Adipose tissue (tissue), 3 donors: ENCODE results near the gene TMEM163. TPM values are rescaled to one million over a fixed set of nuclear protein-coding genes. Genes with fewer than 3 reads are reported as not detected.
"Not testable (repeated sequence)": the region's sequence is repeated elsewhere in the genome, so short reads cannot be mapped to it uniquely, and the experiment has no call there.

Experiments used
- H3K27ac ChIP-seq: one replicate; pipeline ENCODE4 v1.5.1; 2013; ENCODE audit warnings: low read depth, low read length
- WGBS, 3 donors: extraction: QIAGEN DNeasy Blood & Tissue Kit; methylation state at CpG; one replicate each; pipeline ENCODE4 v1.1.7; 2013; 5-methylcytosine and 5-hydroxymethylcytosine counted together
- polyA plus RNA-seq, 3 donors: library from polyadenylated mRNA; stranded (reverse); fragments of 200-250 nt; gene quantifications; one replicate each; pipeline ENCODE4 v1.2.3, GENCODE V29; 2013
- donor health status: healthy with polysubstance abuse.
- donor health status: Bipolar disorder and iron deficiency.
- donor health status: healthy.

Gene TMEM163
- polyA plus RNA-seq, 3 donors = 1.5 to 36.4 (median 2.4) TPM

DNA sequence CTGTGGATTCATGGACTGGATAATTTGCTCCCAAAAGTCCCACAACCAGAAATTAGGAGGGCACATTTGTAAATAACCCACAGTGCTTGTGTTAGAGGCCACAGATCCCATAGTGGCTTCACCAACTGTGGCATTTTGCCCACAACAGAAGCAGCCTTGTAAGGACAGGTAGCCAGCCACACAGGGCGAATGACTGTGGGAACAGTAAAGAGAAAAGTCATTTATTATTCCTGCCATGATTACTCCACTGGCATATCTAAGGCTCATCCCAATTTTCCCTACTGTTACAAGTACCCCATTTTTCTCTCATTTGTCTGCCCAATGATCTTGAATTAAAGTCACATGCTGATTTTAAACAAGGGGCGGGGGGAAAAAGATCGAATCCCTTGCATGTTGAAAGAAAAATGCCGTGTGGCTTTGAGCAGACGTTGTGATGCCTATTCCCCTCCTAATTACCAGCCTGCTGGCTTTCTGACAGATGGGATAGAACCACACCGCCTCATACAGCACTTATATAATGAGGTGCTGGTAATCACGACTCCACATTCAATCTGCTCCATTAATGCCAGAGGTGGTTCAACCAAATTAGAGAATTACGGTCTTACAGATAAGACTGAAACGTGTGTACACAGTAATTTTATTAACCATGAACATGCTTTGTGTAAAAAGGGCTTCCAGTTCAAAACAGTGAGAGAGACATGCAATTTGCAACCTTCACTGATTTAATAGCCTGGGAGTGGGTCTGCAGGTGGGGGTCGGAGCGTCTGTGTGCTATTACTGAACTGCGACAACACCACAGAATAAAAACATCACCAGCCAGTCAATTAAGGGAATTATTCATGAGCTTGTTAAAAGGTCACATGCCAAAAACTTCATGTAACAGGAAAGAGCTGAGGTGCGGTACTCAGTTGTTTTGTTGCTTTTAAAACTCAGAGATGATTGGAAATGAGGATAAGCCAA, 196.0 kb downstream of the TMEM163 start:
- 69 to 76% (median 70%) methylated on average over 13 of the region's 13 CpGs for WGBS, 3 donors
- no peak overlapping the region for H3K27ac ChIP-seq

- H3K27ac ChIP-seq = no peak overlapping the region
- WGBS, 3 donors = 79 to 83% (median 81%) methylated on average over 2 of the region's 2 CpGs
These were observed 200.7 kb downstream of the TMEM163 start for GRCh38 chr2:134518101-134518500.

DNA sequence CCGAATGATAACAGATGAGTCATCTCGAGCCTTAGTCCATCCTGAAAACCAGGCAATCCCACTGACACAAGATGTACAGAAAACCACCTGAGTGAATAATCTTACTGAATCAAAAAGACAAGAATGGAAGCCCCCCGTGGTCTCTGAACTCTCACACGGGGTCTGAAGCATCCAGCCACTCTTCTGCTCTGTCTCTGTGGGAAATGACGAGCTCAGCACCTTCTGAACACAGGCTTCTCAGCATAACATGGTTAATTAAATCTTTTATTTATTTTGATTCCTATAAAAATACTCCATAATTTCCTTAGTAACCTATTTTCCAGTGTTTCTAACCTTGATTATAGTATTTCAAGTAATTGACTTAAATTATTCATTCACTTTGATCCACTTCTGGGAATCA, 203.7 kb downstream of the TMEM163 start:
- WGBS, 3 donors = 68 to 86% (median 77%) methylated on average over 5 of the region's 5 CpGs
- no peak overlapping the region for H3K27ac ChIP-seq

DNA sequence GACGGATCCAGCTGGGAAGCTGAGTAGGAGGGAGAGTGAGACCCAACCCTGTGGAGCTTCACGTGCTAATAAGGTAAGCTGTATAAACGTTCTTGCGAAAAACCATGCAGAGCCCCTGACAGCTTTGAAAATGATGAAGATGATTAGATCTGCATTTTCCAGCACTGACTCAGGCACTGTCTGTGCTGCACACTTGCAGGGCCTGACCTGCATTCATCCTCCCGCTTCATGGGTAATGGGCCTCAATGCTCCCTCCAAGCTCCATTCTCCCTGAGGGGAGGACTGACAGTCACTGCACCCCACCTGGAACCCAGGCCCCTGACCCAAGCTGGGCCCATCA, 205.4 kb downstream of the TMEM163 start:
- H3K27ac ChIP-seq = no peak overlapping the region
- 65 to 84% (median 67%) methylated on average over 5 of the region's 5 CpGs for WGBS, 3 donors

- WGBS, 3 donors = 85 to 94% (median 87%) methylated on average over 4 of the region's 4 CpGs
- no peak overlapping the region for H3K27ac ChIP-seq
These were observed 205.9 kb downstream of the TMEM163 start for GRCh38 chr2:134512734-134513464.

DNA sequence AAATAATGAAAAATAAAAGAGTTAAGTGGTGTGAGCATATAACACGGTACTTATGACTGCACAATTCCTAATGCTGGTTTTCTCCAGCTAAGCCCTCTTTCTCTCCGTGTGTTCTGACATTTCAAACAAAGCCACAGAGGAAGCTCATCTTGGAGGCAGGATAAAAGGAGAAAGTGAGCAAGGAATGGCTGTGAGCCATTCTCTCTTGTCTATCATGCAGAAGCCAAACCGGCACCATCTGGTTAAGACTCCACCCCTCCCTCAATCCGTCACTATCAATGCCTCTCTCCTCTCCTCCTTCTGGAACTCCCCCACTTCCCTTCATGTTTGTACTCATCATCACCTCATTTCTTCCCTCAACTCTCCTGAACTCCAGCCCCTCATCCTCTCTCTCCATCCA, 210.4 kb downstream of the TMEM163 start:
- WGBS, 3 donors = 62 to 70% (median 69%) methylated on average over 4 of the region's 4 CpGs
- H3K27ac ChIP-seq = no peak overlapping the region

GRCh38 chr2:134507697-134508096, 211.1 kb downstream of the TMEM163 start:
- no peak overlapping the region for H3K27ac ChIP-seq
- WGBS, 3 donors = 78 to 89% (median 88%) methylated on average over 1 of the region's 1 CpG

GRCh38 chr2:134507159-134507558, 211.6 kb downstream of the TMEM163 start:
- WGBS, 3 donors = 96 to 97% (median 96%) methylated on average over 8 of the region's 8 CpGs
- not testable (repeated sequence) for H3K27ac ChIP-seq

DNA sequence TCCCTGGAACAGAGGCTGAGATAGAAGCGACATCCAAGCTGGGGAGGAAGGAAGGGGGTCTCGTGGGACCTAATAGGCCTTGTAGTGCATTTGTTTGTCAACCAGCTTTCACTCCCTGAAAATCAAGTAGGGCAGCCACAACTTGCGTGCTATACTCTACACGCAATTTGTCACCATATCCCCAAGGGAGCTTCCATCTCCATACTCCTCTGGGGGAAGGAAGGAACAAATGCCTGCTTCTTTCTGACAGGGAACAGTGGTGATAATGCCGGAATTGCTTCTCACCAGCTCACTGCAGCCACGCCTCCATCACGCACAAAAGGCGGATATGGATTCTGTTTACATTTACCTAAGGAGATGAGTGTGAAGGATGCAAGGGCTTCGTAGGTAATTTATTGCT, 213.4 kb downstream of the TMEM163 start:
- H3K27ac ChIP-seq = no peak overlapping the region
- 81 to 88% (median 84%) methylated on average over 9 of the region's 9 CpGs for WGBS, 3 donors

DNA sequence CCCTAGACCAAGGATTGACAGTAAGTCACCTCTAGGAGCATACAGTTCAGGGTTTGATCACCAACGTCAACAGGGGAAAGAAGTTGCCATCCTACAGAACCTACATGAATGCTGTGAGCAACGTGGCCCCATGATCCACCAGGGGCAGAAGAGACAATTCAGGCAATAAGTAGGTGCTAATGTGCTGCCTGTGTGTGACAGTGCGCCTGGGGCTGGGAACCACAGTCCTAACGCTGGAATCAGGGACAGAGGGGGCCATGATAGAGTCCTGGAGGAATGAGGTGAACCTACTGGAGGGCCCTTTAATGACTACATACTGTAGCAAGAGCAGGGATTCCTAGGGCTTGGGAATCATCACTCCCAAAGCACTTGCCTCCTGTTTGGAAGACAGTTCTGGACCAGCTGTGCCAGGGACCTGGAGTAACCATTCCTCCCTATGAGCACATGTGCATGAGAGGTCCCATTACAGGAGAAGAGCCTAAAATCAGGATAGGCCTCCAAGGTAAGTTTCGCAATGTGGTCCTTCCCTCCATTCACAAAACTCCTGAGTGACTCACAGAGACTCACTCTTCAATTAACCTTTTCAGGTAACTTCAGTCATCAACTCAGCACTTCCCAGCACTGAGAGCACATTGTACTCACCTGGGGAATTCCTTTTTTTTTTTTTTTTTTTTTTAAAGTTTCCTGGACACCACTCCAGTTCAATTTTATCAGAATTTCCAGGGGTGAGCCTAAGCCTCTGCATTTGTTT, 214.0 kb downstream of the TMEM163 start:
- 78 to 81% (median 79%) methylated on average over 5 of the region's 5 CpGs for WGBS, 3 donors
- H3K27ac ChIP-seq = no peak overlapping the region

DNA sequence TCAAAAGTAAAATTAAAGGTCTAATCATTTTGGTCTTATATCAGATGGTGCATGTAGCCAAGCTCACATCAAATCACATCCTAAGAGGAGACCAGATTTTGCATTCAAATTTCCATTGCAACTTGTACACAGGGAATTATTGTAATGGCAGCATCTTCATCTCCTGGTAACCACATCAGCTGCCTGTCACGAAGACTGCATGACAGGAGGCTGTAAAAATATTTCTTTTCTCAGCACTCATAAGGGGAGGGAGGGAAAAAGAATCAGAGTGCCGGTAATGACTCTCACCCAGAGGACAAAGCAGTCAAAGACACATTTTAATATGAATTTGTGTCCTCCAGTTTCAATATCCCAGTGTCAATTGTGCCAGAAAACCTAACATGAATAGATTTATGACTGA, 216.7 kb downstream of the TMEM163 start:
- no peak overlapping the region for H3K27ac ChIP-seq
- 65 to 78% (median 74%) methylated on average over 2 of the region's 2 CpGs for WGBS, 3 donors

GRCh38 chr2:134501476-134502091, 217.2 kb downstream of the TMEM163 start:
- 74 to 87% (median 87%) methylated on average over 6 of the region's 6 CpGs for WGBS, 3 donors
- H3K27ac ChIP-seq = no peak overlapping the region

GRCh38 chr2:134500211-134500935, 218.4 kb downstream of the TMEM163 start:
- WGBS, 3 donors = 68 to 73% (median 72%) methylated on average over 9 of the region's 9 CpGs
- H3K27ac ChIP-seq = no peak overlapping the region

- H3K27ac ChIP-seq = no peak overlapping the region
- 57 to 78% (median 74%) methylated on average over 9 of the region's 9 CpGs for WGBS, 3 donors
These were observed 219.4 kb downstream of the TMEM163 start for GRCh38 chr2:134499307-134499926.

DNA sequence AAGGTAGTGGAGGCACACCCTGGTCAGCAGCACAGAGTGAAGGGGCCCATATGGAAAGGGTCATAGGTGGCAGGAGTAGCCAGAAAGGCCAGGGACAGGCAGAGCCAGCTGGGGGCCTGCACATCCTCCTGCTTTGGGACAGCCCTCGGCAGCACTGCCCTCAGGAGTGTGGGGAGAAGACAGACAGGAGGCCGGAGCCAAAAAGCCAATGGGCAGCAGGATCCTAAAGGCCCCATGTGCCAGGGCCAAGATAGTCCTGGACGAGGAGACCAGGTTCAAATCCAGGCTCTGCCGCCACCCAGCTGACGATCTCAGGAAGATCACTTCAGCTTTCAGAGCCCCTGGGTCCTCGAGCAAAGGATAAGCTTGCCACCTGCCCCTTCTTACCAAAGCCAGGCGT, 220.1 kb downstream of the TMEM163 start:
- WGBS, 3 donors = 79 to 89% (median 88%) methylated on average over 7 of the region's 7 CpGs
- no peak overlapping the region for H3K27ac ChIP-seq

GRCh38 chr2:134493797-134494196, 225.0 kb downstream of the TMEM163 start:
- no peak overlapping the region for H3K27ac ChIP-seq
- 90 to 91% (median 90%) methylated on average over 4 of the region's 4 CpGs for WGBS, 3 donors

DNA sequence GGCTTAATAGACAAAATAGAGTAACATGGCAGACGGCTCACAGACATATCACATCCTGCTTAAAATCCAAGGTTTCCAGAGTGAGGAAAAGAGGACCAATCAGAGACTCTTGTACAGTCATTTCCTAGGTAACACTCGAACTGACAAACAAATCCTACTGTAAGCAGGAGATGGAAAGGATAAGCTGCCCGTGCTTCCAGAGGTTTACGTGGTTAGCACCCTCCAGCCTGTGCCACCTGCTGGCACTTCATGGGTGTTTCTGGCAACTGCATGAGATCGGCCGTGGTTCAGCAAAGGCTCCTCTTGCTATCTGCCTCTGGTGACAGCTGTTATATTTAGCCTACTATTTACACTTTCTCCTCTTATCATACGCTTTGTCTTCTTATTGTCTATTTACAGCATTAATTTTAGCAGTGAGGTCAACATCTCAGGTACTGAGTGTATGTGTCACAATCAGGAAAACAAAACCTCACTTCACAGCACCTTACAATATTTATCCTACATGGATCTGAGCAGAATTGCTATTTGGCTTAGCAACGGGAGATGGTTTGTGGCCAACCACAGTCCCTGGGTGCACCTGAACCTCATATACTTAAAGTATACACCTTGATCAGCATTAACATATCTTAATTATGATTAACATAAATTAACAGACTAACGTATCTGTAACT, 226.9 kb downstream of the TMEM163 start:
- 29 to 65% (median 64%) methylated on average over 9 of the region's 9 CpGs for WGBS, 3 donors
- H3K27ac ChIP-seq = no peak overlapping the region
